GM12878 (cell line): Measurements from ENCODE around the gene IFI30. TPM values are rescaled to one million over a fixed set of nuclear protein-coding genes. Genes with fewer than 3 reads are reported as not detected.

Experiments used
- ASH2L ChIP-seq: fragments of 300-600, 200-600 bp; sonication (generic); IDR thresholded peaks from 2 replicates; pipeline ENCODE4 v1.6.1; 2017; ENCODE audit warnings: low read depth, mild to moderate bottlenecking, borderline replicate concordance
- ATF7 ChIP-seq: fragments of 450-650 bp; IDR thresholded peaks from 2 replicates; pipeline ENCODE4 v1.6.1; 2016; ENCODE audit warnings: low read depth, mild to moderate bottlenecking
- BMI1 ChIP-seq: fragments of 450-650 bp; IDR thresholded peaks from 2 replicates; pipeline ENCODE4 v1.6.1; 2016; ENCODE audit warnings: mild to moderate bottlenecking, moderate library complexity, borderline replicate concordance
- E4F1 ChIP-seq: fragments of 450-650 bp; IDR thresholded peaks from 2 replicates; pipeline ENCODE4 v1.6.1; 2018; ENCODE audit warnings: borderline replicate concordance, mild to moderate bottlenecking; ENCODE audit not compliant: partially characterized antibody
- EP300 ChIP-seq, 2 experiments: fragments of 150-350 bp in 1 of 2; IDR thresholded peaks; 2 replicates each; pipeline ENCODE4 v1.6.1; 2011 to 2012; ENCODE audit warnings: low read depth in 2 of 2, low read length in 2 of 2, borderline replicate concordance in 1 of 2, improper control_type of control experiment in 1 of 2, inconsistent platforms in 1 of 2; ENCODE audit not compliant: control insufficient read depth in 1 of 2
- KLF5 ChIP-seq: fragments of 450-650 bp; IDR thresholded peaks from 2 replicates; pipeline ENCODE4 v1.6.1; 2014; ENCODE audit warnings: mild to moderate bottlenecking; ENCODE audit not compliant: partially characterized antibody
- MAX ChIP-seq: IDR thresholded peaks from 2 replicates; pipeline ENCODE4 v1.6.1; 2012; ENCODE audit warnings: low read depth, low read length, improper control_type of control experiment
- MEF2A ChIP-seq: IDR thresholded peaks from 2 replicates; pipeline ENCODE4 v1.6.1; 2011; ENCODE audit warnings: low read depth, mild to moderate bottlenecking, low read length, moderate library complexity; ENCODE audit not compliant: insufficient read depth
- MEF2B ChIP-seq: fragments of 450-650 bp; IDR thresholded peaks from 2 replicates; pipeline ENCODE4 v1.6.1; 2018; ENCODE audit warnings: mild to moderate bottlenecking, moderate library complexity; ENCODE audit not compliant: partially characterized antibody, poor library complexity, severe bottlenecking
- MXI1 ChIP-seq: fragments of 150-350 bp; IDR thresholded peaks from 2 replicates; pipeline ENCODE4 v1.6.1; 2011; ENCODE audit warnings: low read depth, mild to moderate bottlenecking, inconsistent platforms, low read length, improper control_type of control experiment
- NR2C1 ChIP-seq: fragments of 450-650 bp; IDR thresholded peaks from 2 replicates; pipeline ENCODE4 v1.6.1; 2017; ENCODE audit warnings: antibody characterized with exemption, mild to moderate bottlenecking, moderate library complexity
- PML ChIP-seq: IDR thresholded peaks from 2 replicates; pipeline ENCODE4 v1.6.1; 2012; ENCODE audit warnings: low read length, inconsistent platforms
- POLR2AphosphoS5 ChIP-seq: IDR thresholded peaks from 2 replicates; pipeline ENCODE4 v1.6.1; 2011; ENCODE audit warnings: mild to moderate bottlenecking, low read length, inconsistent platforms
- POU2F2 ChIP-seq: IDR thresholded peaks from 3 replicates; pipeline ENCODE4 v1.6.1; 2011; ENCODE audit warnings: low read depth, mild to moderate bottlenecking, low read length, borderline replicate concordance
- RUNX3 ChIP-seq: IDR thresholded peaks from 2 replicates; pipeline ENCODE4 v1.6.1; 2012; ENCODE audit warnings: low read length, inconsistent platforms
- YY1 ChIP-seq: IDR thresholded peaks from 2 replicates; pipeline ENCODE4 v1.6.1; 2011; ENCODE audit warnings: low read depth, mild to moderate bottlenecking, low read length
- ZNF207 ChIP-seq: fragments of 450-650 bp; IDR thresholded peaks from 2 replicates; pipeline ENCODE4 v1.6.1; 2014; ENCODE audit warnings: antibody characterized with exemption, mild to moderate bottlenecking, borderline replicate concordance
- polyA plus RNA-seq, 11 experiments: library from polyadenylated mRNA; depleted of rRNA in 4 of 11; unstranded in 6 of 11; stranded (reverse) in 5 of 11; fragments of >200 nt; fragmentation: Nextera tagmentation in 4 of 11; fragmentation: Illumina TruSeq in 1 of 11; extraction: Ambion mirVana in 4 of 11; extraction: Trizol in 1 of 11; gene quantifications; 1 replicate in 1 of 11; 2 replicates in 10 of 11; pipeline versions ENCODE4 v1.2.1 to v1.2.3, GENCODE V29; 2011 to 2016; ENCODE audit warnings: inconsistent platforms in 2 of 11, missing spikeins in 2 of 11, low read depth in 1 of 11
- total RNA-seq, 4 experiments: library from RNA; depleted of rRNA in 3 of 4; stranded (reverse); fragments of >200 nt in 3 of 4; fragmentation: Illumina TruSeq in 1 of 4; extraction: Trizol in 1 of 4; gene quantifications; 2 replicates each; pipeline versions ENCODE4 v1.2.1 to v1.2.3, GENCODE V29; 2013 to 2021
- TF ChIP-seq, protein P1 (sequence below): fragments of 450-650 bp; IDR thresholded peaks from 2 replicates; pipeline ENCODE4 v1.6.1; 2016; ENCODE audit warnings: mild to moderate bottlenecking
- TF ChIP-seq, protein P2 (sequence below): fragments of 450-650 bp; IDR thresholded peaks from 2 replicates; pipeline ENCODE4 v1.6.1; 2016; ENCODE audit warnings: mild to moderate bottlenecking, moderate library complexity, borderline replicate concordance
- TF ChIP-seq, protein P3 (sequence below): fragments of 450-650 bp; conservative IDR thresholded peaks from 2 replicates; pipeline ENCODE4 v1.6.1; 2017; ENCODE audit warnings: mild to moderate bottlenecking, moderate library complexity

Gene IFI30
- total and polyA plus RNA-seq, 10 of the 15 experiments (the other 5 are each of a cell fraction or from before 2014, with no cell fraction given) = 221 to 1,112 (median 451) TPM

GRCh38 chr19:18152442-18152816 lies 21.2 kb upstream of the IFI30 start (continued):
- TF ChIP-seq E4F1 (peak; percentile 93), NR2C1 (peak; percentile 35; the same call in 1 of the 2 replicates), MEF2A (0 out of 2 replicates have a peak, but pooled peaks have one; percentile 15), EP300 (IDR thresholded peaks at IDR 0.05; ENCODE audit: borderline replicate concordance in 1 of 2, control insufficient read depth in 1 of 2, low read depth in 2 of 2, low read length in 2 of 2) (peak in 1 of 2 experiments; percentile 7; a peak in 1 of 4 replicates), YY1 (peak; percentile 59), POLR2AphosphoS5 (peak; percentile 63; the same call in 1 of the 2 replicates), ZNF207 (0 out of 2 replicates have a peak, but pooled peaks have one; percentile 37), ASH2L (no peak), MXI1 (peak; percentile 90), ATF7 (no peak), KLF5 (peak; percentile 38), PML (0 out of 2 replicates have a peak, but pooled peaks have one; percentile 0), RUNX3 (peak; percentile 59; the same call in 1 of the 2 replicates), MEF2B (peak; percentile 83), POU2F2 (peak; percentile 87; the same call in 2 of the 3 replicates), BMI1 (peak; percentile 100), MAX (0 out of 2 replicates have a peak, but pooled peaks have one; percentile 10)
- TF ChIP-seq, protein P1, sequence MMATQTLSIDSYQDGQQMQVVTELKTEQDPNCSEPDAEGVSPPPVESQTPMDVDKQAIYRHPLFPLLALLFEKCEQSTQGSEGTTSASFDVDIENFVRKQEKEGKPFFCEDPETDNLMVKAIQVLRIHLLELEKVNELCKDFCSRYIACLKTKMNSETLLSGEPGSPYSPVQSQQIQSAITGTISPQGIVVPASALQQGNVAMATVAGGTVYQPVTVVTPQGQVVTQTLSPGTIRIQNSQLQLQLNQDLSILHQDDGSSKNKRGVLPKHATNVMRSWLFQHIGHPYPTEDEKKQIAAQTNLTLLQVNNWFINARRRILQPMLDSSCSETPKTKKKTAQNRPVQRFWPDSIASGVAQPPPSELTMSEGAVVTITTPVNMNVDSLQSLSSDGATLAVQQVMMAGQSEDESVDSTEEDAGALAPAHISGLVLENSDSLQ = peak; percentile 66
- TF ChIP-seq, protein P2, sequence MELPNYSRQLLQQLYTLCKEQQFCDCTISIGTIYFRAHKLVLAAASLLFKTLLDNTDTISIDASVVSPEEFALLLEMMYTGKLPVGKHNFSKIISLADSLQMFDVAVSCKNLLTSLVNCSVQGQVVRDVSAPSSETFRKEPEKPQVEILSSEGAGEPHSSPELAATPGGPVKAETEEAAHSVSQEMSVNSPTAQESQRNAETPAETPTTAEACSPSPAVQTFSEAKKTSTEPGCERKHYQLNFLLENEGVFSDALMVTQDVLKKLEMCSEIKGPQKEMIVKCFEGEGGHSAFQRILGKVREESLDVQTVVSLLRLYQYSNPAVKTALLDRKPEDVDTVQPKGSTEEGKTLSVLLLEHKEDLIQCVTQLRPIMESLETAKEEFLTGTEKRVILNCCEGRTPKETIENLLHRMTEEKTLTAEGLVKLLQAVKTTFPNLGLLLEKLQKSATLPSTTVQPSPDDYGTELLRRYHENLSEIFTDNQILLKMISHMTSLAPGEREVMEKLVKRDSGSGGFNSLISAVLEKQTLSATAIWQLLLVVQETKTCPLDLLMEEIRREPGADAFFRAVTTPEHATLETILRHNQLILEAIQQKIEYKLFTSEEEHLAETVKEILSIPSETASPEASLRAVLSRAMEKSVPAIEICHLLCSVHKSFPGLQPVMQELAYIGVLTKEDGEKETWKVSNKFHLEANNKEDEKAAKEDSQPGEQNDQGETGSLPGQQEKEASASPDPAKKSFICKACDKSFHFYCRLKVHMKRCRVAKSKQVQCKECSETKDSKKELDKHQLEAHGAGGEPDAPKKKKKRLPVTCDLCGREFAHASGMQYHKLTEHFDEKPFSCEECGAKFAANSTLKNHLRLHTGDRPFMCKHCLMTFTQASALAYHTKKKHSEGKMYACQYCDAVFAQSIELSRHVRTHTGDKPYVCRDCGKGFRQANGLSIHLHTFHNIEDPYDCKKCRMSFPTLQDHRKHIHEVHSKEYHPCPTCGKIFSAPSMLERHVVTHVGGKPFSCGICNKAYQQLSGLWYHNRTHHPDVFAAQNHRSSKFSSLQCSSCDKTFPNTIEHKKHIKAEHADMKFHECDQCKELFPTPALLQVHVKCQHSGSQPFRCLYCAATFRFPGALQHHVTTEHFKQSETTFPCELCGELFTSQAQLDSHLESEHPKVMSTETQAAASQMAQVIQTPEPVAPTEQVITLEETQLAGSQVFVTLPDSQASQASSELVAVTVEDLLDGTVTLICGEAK = peak; percentile 78; the same call in 1 of the 2 replicates
- TF ChIP-seq, protein P3, sequence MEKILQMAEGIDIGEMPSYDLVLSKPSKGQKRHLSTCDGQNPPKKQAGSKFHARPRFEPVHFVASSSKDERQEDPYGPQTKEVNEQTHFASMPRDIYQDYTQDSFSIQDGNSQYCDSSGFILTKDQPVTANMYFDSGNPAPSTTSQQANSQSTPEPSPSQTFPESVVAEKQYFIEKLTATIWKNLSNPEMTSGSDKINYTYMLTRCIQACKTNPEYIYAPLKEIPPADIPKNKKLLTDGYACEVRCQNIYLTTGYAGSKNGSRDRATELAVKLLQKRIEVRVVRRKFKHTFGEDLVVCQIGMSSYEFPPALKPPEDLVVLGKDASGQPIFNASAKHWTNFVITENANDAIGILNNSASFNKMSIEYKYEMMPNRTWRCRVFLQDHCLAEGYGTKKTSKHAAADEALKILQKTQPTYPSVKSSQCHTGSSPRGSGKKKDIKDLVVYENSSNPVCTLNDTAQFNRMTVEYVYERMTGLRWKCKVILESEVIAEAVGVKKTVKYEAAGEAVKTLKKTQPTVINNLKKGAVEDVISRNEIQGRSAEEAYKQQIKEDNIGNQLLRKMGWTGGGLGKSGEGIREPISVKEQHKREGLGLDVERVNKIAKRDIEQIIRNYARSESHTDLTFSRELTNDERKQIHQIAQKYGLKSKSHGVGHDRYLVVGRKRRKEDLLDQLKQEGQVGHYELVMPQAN = peak; percentile 75
